Stimulated activated CD4-positive, alpha-beta T cell treated with anti-CD3 and anti-CD28 coated beads, Interleukin-2, amount 100 ng/mL, for 24 hours (primary cell): ENCODE measurements around the gene SSBP3.

Source experiments
- DNase-seq, 2 donors: peaks; one replicate each; pipeline ENCODE4 v3.0.0-alpha.2; 2020

SSBP3 gene

DNA sequence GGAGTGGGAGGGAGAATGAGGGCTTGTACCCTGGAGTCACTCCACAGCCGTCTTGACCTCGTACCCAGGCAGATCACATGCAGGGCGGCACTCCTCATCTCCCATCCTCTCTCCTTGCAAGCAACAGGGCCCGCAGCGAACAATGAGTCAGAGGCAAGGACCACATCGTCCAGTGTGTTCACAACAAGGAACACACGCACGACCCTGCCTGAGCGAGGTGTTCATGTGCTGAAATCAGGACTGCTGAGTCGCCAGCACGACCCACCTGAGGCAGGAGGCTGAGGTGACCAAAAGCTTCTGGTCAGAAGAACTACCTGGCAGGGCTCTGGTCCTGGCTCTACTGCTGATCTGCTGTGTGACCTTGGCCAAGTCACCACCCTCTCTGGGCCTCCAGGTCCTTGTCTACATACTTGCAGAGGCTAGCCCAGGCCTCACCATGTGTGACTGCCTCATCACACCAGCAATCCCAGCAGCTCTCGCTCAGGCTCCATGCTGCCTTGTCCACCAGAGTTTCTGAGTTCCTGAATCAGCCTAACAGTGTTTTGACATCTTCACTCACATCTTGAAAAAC, 78.0 kb downstream of the SSBP3 start:
- no peak for DNase-seq

DNA sequence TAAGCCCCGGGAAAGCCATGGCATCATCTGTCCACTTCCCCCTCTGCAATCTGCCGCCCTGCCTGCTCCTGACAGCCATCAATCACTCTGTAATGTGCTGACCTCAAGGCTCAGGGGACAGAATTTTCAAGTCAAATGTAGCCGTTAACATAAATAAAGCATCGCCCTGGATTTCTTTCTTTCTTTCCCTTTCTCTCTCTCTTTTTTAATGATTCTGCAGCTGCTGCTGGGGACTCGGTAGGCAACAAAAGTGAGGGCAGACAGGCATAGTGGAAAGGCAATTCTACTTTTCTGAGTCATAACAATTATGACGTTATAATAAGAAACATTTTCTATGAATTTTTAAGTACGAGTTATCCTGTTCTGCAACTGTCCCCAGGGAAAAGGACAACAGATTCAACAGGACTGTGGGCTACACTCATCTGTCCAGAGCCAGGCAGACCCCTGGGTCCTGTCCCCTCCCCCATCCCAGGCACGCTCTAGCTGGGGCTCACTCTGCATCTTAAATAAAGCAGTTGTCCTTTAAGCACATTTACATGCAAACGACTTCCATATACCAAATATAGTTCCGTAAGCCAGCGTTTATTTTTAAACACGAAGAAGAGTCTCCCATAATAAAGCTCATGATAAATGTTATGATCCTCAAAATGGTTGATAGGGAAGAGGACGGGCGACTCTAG, 78.7 kb downstream of the SSBP3 start:
- no peak for DNase-seq

GRCh38 chr1:54326543-54327385, 79.4 kb downstream of the SSBP3 start:
- no peak for DNase-seq

GRCh38 chr1:54325703-54326461, 80.3 kb downstream of the SSBP3 start:
- no peak for DNase-seq

GRCh38 chr1:54325284-54325683, 80.9 kb downstream of the SSBP3 start:
- DNase-seq: no peak

DNA sequence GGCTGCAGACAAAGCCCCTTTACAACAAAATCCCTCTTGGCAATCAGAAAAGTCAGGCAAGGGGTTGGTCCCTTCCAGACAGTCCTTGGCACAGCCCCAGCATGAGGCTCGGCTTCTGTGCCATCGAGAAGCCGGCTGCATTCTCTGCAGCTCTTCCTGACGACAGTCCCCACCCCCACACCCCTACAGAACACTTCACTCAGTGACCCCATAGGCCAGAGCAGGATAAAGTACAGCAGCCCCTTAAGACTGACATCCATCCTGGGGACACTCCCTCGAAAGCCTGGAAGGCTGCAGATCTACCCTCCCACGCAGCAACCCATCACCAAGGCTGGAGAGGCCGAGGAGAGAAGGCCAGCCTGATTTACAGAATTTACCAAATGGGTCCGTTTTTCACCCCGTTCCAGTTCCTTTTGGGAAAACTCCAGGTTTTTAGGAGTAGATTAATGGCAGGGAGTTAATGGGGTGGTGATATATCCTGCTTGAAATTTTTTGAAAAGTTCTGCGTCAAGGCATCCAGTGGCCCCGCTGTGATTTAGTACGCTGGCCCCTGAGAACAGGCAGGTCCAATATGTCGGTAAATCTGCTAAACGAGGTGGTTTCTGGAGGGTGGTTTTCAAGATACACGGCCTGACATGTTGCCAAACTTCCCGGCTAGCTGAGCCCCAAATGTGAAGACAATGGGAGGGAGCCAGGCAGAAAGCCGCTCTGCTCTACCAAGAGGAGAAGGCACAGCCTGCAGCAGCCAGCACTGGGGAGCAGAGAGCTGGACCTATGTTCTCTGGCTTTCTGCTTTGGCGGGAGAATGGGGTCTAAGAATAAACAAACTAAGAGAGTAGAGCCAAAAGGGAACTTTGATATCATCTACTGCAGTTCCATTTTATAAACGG, 81.7 kb downstream of the SSBP3 start:
- DNase-seq: no peak

GRCh38 chr1:54323921-54324250, 82.3 kb downstream of the SSBP3 start:
- no peak for DNase-seq

- no peak for DNase-seq
Measured at GRCh38 chr1:54323324-54323739, 82.9 kb downstream of the SSBP3 start.

- no peak for DNase-seq
Measured at GRCh38 chr1:54318246-54318814, 87.9 kb downstream of the SSBP3 start.

DNA sequence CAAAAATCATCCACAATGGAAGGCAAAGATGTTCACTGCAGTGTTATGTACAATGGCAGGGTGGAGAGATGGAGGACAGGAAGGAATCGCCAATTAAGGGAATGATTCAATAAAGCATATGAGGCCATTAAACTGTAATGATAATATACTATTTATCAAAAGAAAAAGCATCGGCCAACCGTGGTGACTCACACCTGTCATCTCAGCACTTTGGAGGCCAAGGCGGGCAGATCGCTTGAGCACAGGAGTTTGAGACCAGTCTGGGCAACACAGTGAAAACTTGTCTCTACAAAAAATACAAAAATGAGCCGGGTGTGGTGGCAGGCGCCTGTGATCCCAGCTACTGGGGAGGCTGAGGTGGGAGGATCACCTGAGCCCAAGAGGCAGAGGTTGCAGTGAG, 89.1 kb downstream of the SSBP3 start:
- DNase-seq: no peak

- DNase-seq: no peak
Measured at GRCh38 chr1:54315099-54315498, 91.1 kb downstream of the SSBP3 start.

DNA sequence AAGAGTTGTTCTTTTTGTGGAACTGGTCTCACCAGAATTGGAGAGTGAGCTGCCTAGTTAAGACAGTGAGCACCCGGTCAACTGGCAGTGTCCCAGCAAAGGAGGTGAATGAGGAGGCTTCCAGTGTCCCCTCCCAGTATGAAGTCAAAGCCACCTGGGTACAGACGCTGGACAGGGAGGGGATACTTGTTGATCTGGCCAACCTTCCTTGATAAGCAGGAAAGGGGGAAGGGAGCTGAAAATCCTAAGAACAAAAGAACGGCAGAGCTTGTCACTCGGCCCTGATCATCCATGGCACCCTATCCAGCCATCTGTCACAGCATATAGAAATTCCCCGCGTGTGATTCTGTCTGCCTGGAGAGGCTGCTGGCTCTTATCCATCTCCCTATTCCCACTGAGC, 91.5 kb downstream of the SSBP3 start:
- no peak for DNase-seq

DNA sequence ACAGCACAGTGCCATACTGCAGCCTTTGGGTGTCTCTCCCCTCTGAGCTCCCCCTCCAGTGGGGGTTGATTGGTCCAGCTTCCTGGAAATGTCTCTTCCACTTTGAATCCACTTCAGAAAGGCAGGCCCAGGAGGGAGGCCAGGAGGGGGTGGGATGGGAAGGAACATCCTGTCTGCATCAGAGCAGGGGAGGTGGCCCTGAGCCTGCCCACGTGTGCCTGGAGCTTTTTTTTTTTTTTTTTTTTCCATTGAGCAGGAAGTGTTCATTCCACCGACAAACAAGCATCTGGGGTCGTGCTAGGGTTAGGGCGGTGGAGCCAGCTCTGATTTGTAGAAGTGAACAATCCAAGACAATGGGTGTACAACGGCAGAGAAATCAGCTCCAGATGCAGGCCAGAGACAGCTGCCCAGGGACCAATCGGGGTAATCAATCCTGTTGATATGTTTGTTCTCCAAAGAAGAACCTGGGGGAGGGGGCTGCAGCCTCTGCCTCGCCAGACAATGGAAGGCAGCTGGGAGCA, 93.3 kb downstream of the SSBP3 start:
- DNase-seq: no peak

- DNase-seq: no peak
Measured at GRCh38 chr1:54311506-54311905, 94.7 kb downstream of the SSBP3 start.

DNA sequence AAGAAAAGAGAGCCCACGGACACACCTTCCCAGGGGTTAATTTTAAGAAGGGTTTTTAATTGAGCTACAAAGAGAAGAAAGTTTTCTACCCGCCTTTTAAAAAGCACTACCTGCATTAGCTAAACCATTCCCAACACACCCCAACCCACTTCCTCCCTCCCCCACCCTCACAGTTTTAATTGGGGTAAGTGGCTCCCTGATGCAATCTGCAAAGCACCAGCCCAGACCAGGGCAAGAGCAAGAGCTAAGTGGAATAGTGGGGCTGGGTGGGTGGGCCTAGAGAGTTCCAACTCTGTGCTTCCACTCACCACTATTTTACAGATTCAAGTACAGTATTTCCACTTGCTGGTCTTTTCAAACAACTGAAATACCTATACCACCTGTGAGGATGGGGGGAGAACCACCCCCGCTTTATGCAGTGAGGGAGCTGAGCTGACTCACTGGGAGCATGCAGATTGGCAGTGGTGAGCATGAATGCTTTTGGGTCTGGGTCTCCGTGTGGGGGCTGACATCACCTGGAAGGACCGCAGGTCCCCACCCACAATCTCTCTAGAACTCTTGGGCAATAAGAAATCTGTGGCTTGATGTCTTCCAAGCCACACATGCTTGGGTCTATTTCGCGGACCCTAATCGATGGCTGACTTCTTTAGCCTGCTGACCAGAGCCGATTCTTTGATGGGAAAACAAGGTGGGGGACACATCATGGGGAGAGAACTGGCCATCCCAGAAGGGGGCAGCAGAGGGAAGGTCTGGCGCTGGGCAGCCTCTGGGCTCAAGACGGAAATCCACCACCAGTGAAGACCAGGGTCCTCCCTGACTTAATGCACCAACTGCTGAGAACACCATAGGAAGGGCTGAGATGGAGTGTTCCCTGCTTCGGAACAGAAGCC, 95.5 kb downstream of the SSBP3 start:
- peak; percentile 23 to 29 for DNase-seq

DNA sequence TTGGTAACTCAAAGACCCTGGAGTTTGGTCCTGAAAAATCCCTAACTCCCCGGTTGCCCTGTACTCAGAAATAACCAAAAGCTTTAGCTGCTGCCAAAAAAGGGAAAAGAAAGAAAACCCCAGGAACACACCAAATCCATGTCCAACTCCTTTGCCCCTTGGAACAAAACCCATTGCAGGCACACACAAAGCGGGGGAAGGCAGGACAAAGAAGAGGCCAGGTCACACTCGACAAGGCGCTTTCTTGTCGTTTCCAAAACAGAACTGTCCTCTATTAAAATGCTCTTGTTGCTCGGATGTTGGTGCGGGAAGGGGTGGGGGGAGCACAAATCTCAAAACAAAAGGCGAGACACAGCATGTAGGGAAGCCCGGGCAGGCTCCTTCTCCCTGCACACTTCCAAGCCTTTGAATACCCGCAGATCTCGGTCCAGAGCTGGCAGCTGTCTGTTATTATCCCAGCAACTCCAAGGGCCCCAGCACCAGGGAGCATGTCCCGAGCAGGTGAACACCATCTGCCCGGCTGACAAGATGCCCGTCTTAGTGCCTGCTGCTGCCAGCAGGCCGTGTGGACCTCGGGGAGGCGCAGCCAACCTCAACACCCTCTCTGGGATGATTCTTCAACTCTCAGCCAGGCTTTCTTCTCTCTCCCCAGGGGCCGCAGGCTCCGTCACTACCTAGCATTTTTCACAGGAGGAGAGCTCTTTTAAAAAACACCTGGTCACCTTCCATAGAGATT, 96.4 kb downstream of the SSBP3 start:
- no peak for DNase-seq

DNA sequence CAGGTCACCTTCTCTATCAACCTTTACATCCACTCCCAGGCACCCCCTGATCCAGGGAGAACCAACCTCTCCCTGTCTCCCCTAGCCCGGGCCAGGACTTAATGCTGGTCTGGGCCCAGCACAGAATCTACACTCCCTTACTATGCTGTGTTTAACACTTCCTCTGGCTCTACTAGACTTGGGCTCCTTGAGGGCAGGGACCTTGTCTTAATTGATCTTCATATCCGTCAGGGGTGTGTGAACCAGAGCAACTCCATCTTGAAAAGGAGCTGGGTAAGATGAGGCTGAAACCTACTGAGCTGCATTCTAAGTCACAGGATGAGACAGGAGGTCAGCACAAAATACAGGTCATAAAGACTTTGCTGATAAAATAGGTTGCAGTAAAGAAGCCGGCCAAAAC, 98.9 kb downstream of the SSBP3 start:
- DNase-seq: no peak

- DNase-seq: no peak
Measured at GRCh38 chr1:54305906-54306514, 100.2 kb downstream of the SSBP3 start.

GRCh38 chr1:54304518-54304917, 101.7 kb downstream of the SSBP3 start:
- DNase-seq: no peak
